Renal cortical epithelial cell (primary cell): ENCODE measurements around the gene HIVEP3. TPM values are rescaled to one million over a fixed set of nuclear protein-coding genes. Genes with fewer than 3 reads are reported as not detected.

ENCODE experiments used
- DNase-seq: peaks from one replicate; pipeline ENCODE4 v3.0.0-alpha.2; 2011; ENCODE audit warnings: low read depth
- total RNA-seq: library from RNA; depleted of rRNA; stranded (reverse); fragments of >200 nt; gene quantifications from 2 replicates; pipeline ENCODE4 v1.2.3, GENCODE V29; 2014

Gene HIVEP3
- total RNA-seq, 1 donor from 2014 or later: 3.3 TPM

GRCh38 chr1:41485605-41486004 lies 433.1 kb downstream of the HIVEP3 start:
- DNase-seq: peak; percentile 80

DNA sequence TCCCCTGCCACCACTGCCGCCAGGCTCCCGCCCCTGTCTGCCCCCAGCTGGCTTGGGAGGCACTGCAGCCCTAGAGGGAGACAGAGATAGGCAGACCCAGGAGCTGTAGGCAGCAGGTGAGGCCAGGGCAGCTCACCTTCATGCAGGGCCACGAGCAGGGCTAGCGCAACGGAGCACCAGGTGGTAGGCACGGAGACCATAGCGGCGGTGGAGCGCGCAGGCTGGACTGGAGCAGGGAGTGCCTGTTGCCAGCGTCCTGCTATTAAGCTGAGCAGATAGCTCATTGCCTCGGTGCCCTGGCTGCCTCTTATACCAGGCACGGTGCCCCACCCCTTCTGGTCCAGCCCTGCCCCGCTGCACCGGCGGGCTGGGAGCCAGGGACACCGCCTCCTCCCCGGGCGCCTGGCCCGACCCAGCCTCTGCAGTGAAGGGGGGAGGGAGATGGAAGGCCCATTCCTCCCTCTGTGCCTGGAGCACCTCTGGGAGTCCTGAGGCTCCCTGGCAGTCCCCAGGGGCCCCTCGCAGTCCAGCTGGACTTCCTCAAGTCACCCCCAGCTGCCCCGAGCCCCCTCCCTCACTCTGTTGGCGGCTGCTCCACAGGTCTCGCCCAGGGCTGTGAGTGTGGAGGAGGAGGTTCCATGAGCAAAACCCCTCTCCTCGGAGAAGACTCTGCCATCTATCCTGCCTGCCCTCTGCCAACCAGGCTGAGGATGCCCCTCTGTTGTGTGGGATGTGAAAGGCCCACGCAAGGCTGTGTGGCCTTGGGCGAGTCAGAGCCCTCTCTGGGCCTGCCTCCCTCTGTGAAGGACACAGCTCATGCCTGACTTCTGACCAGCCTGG lies 434.1 kb downstream of the HIVEP3 start, which contains the start of gene EDN2:
EDN2 (minus strand) TSS at position 282 of the 840 bp plus-strand sequence; CDS start at position 200, 82 bp downstream.
- DNase-seq: peak; percentile 61

DNA sequence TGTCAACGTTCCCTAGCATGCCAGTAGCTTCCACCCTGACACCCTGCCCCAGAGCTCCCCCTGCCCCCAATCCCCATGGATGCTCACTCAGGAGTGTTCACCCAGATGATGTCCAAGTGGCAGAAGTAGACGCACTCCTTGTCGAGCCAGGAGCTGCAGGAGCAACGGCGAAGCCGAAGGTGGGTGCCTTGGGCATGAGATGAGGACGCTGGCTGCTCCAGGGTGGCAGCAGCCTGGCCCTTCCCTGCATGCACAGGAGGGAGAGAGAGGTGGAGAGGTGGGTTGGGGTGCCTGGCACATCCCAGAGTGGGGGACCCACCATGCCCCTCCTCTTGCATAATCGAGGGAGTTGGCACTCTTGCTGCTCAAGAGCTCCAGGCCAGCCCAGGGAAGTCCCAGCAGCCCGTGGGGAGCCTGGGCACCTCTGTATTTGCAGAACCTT lies 434.7 kb downstream of the HIVEP3 start:
- DNase-seq: no peak

- no peak for DNase-seq
Observed at GRCh38 chr1:41483001-41483850, 435.5 kb downstream of the HIVEP3 start.

DNA sequence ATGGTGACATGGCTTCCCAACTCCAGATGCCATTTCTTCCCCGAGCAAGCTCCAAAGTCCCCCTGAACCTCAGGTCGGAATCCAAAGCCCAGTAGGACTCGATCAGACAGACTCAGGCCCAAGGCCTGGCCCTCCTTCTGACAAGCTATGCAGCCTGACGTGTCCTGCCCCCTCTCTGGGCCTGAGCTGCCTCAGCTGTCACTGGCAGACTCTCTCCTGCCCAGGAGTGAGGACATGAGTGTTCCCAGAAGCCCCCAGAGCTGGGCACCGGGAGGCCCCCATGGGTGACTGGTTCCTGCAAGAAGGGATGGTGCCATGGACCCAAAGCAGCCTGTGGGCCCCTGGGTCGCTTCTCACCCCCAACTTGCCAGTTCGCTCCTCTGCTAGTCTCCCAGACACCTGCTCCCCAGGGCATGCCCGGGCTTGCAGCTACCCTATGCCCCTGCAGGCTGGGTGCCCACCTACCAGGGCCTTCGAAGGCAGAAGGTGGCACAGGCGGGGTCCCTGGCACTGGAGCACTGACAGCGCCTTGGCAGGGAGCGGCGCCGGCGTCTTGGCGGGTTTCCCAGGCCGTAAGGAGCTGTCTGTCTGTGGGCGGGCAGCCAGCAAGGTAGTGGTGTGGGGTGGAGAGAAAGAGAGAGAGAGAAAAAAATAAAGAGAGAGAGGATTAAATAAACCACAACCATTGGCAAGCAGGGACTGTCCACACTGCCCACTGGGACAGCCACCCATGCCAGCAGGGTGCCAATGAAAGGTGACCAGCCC lies 436.5 kb downstream of the HIVEP3 start:
- peak; percentile 53 for DNase-seq

GRCh38 chr1:41481109-41481775 lies 437.5 kb downstream of the HIVEP3 start:
- DNase-seq: no peak

GRCh38 chr1:41480204-41481108 lies 438.3 kb downstream of the HIVEP3 start:
- DNase-seq: no peak

DNA sequence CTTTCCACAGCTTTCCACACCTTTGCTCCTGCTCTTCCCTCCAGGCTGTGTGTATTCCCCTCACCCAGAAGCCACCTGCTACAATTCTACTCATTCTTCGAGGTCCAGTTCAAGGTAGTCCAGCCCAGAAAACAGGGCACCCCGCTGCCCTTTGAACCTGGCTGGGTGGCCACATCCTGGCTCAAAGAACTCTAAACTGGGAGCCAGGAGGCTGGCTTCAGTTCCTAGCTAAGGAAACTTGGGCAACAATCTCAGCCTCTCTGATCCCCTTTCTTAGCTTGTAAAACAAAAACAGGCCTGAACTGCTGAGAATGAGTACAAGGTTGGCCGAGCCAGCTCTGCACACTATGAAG lies 438.9 kb downstream of the HIVEP3 start:
- no peak for DNase-seq

DNA sequence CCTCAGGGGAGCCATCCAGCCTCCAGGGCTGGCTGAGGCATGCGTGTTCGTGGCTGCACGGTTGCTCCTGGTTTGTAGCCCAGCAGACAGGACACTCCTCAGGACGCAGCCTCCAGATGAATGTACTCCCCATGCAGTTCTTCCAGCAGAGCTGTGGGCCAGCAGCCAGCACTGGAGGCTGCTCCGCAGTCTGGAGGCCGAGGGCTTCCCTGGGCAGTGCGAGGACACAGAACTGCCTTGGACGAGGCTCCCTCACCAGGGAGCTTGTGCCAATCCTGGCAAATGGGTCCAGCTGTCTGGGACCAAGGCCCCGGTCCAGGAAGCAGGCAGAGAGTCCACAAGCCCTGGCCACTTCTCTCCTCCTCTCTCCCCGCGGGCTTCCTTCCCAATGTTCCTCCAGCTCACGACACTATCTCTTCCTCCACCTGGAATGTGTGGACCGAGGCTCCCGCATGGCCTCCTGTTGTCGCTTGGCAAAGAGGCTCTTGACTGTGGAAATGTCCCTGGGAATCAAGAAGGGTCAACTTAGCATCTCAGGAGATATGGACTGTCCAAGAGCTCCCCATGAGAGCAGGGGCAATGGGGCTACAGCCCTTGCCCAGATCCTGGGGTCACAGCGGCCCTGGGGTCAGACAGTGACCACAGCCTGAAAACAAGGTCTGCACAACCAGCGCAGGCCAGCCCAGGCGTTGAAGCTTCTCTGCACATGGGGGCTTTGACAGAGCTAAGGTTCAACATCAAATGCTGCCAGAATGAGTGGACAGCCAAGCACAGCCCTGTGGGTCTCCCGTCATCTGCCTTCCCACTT lies 439.5 kb downstream of the HIVEP3 start:
- no peak for DNase-seq

DNA sequence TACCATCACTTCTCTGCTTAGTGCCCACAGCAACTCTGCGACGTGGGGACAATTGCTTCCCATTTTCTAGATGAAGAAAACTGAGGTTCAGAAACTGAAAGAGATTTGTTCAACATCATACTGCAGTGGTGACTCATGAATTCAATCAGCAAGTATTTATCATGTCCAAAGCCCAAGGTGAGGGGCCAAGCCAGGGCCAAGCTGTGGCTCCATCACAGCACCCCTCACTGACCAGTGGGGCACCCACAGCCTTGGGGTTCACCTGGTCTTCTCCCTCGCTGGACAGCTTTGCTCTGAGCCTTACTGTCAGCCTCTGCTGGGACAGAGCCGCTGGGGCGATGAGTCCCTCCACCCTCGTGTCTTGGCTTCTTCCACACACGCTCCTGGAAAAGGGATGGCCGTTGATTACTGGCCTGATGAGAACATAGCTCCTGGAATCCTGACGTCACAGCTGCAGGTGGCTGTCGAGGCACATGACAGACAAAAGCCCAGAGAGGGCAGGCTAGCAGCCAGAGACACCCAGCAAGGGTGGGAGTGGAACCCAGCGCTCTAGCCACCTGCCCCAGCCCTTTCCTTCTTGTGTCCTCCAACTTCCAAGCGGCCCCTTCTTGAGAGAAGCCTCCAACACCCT lies 440.5 kb downstream of the HIVEP3 start:
- no peak for DNase-seq

- peak; percentile 42 for DNase-seq
Observed at GRCh38 chr1:41476807-41477361, 441.8 kb downstream of the HIVEP3 start.

- no peak for DNase-seq
Observed at GRCh38 chr1:41475859-41476567, 442.7 kb downstream of the HIVEP3 start.

GRCh38 chr1:41475346-41475745 lies 443.4 kb downstream of the HIVEP3 start:
- no peak for DNase-seq

GRCh38 chr1:41474490-41475271 lies 444.0 kb downstream of the HIVEP3 start:
- DNase-seq: peak; percentile 42

GRCh38 chr1:41473738-41474362 lies 444.9 kb downstream of the HIVEP3 start:
- no peak for DNase-seq

DNA sequence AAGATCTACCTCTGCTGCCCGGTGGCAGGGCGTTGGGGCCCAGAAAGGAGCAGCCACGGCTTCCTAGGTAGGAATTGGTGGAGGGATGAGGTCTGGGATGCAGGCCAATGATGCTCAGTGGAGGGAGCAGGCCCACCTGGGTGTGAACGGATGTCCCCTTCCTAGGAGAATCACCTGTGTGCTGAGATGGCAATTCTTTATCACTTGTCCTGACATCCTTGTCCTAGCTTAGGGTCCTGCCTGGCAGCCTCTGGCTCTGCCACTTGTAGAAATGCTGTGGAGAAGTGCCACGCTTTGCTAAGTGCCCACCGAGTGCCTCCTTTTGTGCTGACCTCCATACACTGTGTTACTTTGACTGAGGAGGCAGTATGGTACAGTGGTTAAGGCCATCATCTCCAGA lies 447.1 kb downstream of the HIVEP3 start:
- DNase-seq: no peak

DNA sequence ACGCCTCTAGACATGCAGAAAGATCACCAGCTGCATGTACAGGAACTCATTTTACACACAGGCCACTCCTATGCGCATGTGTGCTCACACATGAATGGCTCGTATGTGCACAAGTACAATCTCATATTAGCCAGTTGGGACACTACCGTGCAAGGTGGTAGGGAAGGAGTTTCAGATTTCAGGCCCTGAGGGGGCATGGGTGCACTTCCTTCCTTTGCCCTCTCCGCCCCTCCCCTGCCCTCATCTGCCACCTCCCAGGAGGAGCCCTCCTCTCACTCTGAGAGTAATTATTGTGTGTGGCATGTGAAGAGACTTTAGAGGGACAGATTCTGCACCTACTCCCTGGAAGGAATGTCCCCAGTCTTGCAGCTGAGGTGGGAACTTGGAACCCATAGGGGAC lies 449.0 kb downstream of the HIVEP3 start:
- no peak for DNase-seq
